AG10803 (cell line): ENCODE results near the gene RSAD2.

Source experiments
- DNase-seq: peaks from one replicate; pipeline ENCODE4 v3.0.0; 2010; ENCODE audit warnings: low read depth
- H3K4me3 ChIP-seq: 2 replicates; pipeline ENCODE4 v1.5.1; 2011; ENCODE audit warnings: mild to moderate bottlenecking, low read length, control low read depth
- CTCF ChIP-seq: conservative IDR thresholded peaks from 2 replicates; pipeline ENCODE4 v1.5.1; 2011; ENCODE audit warnings: mild to moderate bottlenecking, low read length, control low read depth, inconsistent platforms

Gene RSAD2

DNA sequence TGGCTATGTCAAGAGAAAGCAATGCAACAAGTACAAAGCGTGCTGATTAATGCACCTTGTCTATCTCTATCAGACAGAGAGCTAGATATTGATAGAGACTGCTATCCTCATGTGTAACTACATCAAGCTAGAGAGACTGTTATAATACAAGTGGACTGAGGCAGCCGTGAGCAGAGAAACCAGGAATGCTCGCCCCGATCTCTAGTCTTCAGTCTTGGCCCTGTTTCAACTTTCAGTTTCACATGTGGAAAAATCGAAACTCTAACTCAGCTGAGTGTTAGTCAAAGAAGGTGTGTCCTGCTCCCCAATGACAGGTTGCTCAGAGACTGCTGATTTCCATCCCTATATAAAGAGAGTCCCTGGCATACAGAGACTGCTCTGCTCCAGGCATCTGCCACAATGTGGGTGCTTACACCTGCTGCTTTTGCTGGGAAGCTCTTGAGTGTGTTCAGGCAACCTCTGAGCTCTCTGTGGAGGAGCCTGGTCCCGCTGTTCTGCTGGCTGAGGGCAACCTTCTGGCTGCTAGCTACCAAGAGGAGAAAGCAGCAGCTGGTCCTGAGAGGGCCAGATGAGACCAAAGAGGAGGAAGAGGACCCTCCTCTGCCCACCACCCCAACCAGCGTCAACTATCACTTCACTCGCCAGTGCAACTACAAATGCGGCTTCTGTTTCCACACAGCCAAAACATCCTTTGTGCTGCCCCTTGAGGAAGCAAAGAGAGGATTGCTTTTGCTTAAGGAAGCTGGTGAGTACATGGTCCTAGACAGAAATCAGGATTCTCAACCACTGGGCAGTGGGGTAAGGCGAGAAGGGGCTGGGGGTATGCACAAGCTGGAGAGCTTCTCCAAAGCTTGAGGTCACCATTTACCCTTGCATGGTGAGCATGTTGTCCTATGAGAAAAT lies at the start of gene RSAD2:
Gene RSAD2 (plus strand): TSS at position 376 of the 903 bp plus-strand sequence. CDS start 24 bp downstream, at position 400.
- H3K4me3 ChIP-seq: peak within 1 kb of the TSS; percentile 58
- DNase-seq: peak; percentile 27
- no peak for TF ChIP-seq CTCF

DNA sequence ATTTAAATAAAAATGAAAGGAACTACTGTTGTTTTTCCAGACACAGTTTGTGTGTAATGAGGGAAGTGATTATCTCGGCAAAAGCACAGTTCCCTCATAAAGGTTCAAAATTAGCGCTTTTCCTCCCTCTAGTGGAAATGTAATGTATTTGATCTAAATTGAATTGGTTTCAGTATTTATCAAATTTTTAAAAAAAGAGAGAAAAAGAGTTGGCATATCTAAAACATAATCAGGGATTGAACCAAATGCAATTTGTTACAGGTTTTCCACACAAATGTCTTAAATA lies 49.3 kb upstream of the RSAD2 start:
- H3K4me3 ChIP-seq: no peak overlapping the region
- peak; percentile 49 for DNase-seq
- peak; percentile 58 for TF ChIP-seq CTCF

DNA sequence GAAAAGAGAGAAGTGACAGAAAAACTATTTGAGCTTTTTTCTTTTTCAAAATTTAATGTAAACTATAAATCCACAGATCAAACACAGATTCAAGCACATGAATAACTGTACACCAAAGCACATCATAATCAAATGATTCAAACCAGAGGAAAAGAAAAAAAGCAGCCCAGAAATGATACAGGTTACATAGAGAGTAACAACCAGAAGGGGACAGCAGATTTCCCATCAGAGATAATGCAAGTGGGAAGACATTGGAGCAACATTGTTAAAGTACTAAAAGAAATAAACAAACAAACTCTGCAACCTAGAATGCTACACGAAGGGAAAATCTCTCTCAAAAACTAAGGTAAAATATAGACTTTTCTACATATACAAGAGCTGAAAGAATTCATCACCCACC lies 46.3 kb upstream of the RSAD2 start:
- no peak for DNase-seq
- no peak overlapping the region for H3K4me3 ChIP-seq
- no peak for TF ChIP-seq CTCF

DNA sequence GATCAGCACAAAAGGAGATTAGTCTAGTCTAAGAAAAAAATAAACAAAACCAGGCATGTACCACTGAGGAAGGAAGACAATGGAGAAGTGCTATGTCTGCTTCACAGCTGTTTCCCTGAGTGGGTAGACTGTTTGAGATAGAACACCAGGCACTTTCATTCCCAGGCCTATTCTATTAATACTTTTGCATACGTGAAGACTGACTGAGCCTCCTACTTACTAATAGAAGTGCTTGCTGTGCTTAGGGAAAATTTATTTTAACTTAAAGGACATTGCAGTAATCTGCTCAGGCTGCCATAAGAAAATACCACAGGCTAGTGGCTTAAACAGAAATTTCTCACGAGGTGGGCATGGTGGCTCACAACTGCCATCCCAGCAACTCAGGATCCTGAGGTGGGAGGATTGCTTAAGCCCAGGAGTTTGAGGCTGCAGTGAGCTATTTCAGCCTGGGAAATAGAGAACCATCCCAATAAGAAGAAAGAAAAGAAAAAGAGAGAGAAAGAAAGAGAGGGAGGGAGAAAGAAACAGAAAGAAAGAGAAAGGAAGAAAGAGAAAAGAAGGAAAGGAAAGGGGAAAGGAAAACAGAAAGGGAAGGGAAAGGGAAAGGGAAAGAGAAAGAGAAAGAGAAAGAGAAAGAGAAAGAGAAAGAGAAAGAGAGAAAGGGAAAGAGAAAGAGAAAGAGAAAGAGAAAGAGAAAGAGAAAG lies 44.8 kb upstream of the RSAD2 start:
- TF ChIP-seq CTCF: no peak
- no peak for DNase-seq
- no peak overlapping the region for H3K4me3 ChIP-seq

DNA sequence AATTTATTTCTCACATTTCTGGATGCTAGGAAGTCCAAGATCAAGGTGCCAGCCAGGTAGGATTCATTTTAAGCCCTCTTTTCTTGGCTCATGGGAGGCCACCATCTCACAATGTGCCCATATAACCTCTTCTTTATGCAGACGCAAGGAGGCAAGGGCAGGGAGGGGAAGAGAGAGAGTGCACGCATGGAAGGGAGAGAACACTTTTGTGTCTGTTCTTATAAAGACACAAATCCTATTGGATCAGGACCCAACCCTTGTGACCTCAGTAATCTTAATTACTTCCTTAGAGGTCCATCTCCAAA lies 44.3 kb upstream of the RSAD2 start:
- no peak for TF ChIP-seq CTCF
- no peak overlapping the region for H3K4me3 ChIP-seq
- DNase-seq: no peak

- no peak overlapping the region for H3K4me3 ChIP-seq
- no peak for DNase-seq
- no peak for TF ChIP-seq CTCF
These were observed 43.4 kb upstream of the RSAD2 start for GRCh38 chr2:6834163-6834562.

GRCh38 chr2:6835467-6835866 lies 42.1 kb upstream of the RSAD2 start:
- no peak for TF ChIP-seq CTCF
- DNase-seq: no peak

More at GRCh38 chr2:6835467-6835866, 42.1 kb upstream of the RSAD2 start:
- no peak overlapping the region for H3K4me3 ChIP-seq
